Suppressor macrophage treated with lipopolysaccharide for 1 hour (primary cell): ENCODE results near the gene SCN3B.

ENCODE experiments used
- DNase-seq, 3 donors: peaks; one replicate each; pipeline ENCODE4 v3.0.0-alpha.2; 2020 to 2022

Gene SCN3B

GRCh38 chr11:123594921-123595320 is 59.5 kb downstream of the SCN3B start:
- no peak for DNase-seq

DNA sequence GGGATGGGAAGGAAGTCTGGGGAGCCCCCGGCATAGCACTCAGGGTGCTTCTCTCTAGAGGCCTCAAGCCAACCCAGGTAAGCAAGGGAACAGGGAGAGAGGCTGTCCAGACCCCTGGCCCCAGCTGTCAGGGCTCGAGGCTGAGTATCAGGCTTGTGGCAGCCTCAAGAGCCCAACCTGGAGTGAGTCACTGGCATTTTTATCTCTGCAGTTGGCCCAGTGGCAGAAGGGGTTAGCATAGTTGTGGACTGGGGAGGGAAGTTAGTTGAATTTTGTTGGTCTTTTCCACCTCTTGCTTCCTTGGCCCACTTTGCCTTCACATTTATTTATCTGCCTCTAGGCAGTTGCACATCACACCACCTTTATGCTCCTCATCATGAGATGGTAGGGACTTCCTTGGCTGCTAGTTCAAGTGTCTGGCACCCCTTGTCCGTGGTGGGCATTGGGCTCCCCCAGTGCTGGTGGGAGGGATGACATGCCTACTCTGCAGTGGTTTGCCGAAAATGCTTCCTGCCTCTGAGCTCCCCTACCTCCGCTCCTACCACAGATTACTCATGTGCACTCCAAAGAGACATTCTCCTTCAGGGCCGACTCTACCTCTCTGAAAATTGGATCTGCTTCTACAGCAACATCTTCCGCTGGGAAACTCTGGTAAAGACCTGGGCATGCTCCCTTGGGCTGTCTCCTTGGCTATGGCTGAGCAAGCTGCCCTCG is 60.1 kb downstream of the SCN3B start:
- no peak for DNase-seq

DNA sequence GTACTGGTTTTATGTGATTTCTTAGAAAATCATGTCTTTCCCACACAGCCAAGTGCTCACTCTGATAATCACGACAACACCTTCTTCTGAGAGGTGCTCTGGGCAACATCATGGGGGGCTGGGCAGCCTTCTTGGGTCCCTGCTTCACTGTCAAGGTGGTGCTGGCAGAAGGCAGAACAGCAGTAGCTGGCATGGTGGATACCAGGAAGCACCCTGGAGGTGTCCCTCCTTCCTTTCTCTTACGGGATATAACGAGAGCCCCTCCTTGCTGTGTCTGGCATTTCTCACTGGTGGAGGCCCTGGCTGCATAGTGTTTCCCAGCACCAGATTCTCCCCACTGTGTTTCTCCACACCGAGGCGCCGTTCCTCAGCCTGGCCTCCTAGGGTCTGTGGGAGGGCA is 60.9 kb downstream of the SCN3B start:
- no peak for DNase-seq

- peak; percentile 39 to 50 (median 45) for DNase-seq
Observed at GRCh38 chr11:123590296-123590912, 64.0 kb downstream of the SCN3B start.

DNA sequence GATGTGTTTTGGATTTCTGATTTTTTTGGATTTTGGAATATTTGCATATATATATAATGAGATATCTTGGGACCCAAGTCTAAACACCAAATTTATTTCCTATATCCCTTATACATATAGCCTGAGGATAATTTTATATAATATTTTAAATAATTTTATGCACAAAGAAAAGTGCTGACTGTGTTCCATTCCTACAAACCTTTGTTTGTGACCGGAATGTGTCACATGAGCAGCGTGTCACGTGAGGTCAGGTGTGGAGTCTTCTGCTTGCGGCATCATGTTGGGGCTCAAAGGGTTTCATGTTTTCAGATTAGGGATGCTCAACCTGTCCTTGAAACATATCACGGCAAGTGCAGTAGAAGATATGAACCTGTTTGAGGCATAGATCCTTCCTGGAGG is 65.6 kb downstream of the SCN3B start:
- DNase-seq: no peak

DNA sequence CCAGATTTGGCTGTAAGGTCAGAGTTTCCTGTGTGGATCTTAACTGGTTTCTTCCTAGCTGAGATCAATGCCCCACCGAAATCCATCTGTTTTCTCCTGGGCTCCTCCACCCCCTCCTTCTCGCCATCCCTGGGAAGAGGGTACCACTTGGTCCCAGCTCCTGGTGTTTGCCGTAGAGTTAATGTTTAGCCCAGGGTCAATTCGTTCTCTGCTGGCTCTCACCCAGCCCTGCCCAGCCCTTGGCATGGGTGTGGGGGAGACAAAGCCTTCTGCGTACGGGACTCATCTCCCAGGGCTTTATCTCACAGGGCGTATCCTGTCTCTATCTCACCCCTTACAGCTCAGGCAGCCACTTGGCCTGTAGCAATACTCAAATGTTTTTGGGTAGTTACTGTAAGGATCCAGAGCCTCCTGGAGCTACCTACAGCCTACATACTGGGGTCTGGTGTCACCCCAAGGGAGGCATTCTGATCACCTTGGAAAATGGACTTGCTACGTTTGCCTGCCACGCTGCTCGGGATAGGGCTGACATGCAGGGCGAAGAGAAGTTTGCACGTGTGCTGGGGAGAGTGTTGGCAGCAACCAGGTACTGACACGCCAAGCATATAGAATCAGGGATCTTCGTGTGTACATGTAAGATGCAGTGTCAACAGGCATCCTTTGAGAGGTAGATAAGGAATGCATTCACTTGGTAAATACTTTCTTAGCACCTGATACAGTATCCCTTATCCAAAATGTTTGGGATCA is 66.1 kb downstream of the SCN3B start:
- DNase-seq: no peak

DNA sequence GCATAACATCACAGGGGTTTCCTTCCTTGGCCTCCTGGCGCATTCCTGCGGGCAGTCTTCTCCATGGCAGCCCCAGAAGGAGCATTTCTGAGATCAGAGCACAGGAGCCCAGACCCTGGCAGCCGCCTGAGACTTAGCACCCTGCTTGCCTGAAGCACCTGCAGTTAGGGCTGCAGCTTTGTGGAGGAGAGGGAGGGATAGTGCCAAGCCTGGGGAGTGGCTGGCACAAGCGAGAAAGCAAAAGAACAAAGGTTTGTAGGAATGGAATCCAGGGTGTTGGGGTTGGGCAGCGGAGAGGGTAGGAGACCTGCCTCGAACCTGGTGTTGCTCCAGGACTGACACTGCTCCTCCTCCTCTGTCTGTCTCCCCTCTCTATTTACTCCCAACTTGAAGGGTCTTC is 66.9 kb downstream of the SCN3B start:
- DNase-seq: no peak

- DNase-seq: no peak
Observed at GRCh38 chr11:123587044-123587443, 67.4 kb downstream of the SCN3B start.

- no peak for DNase-seq
Observed at GRCh38 chr11:123586568-123586967, 67.9 kb downstream of the SCN3B start.

GRCh38 chr11:123585706-123586105 is 68.7 kb downstream of the SCN3B start:
- DNase-seq: no peak

DNA sequence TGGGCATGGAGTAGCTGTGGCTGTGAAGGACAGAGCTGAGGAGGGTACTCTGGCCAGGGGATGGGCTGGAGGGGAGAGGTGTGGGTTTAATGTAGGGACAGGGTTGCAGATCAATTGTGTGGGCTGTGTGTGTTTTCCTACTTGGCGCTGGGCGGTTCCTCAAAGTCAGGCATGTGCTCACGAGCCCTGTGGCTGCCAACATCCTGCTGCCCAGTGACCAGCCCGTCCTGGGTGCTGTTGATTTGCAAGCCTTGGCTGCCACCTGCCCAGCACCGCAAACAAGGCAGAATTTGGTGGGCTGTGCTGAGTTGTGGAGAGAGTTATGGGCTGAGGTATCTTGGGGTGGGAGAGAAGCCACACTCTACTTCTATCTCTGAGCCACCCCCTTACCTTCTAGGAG is 69.2 kb downstream of the SCN3B start:
- DNase-seq: no peak

DNA sequence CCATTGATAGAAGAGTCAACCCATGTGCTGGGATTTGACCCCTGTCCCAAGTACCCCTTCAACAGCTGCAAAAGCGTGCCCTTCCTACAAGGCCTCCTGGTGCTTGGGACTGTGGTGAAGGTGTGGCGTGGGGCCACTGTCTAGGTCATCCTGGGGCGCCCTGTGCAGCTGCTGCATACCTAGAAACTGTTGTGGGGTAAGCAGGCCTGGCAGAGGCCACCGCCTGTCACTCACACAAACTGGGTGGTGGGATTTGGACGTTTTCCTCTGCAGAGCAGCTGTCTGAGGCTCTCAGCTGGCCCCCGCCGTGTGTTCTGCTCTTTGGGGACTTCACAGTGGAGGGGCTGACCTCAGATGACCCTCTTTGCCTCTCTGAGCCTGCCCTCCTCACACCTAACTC is 69.7 kb downstream of the SCN3B start:
- DNase-seq: no peak

DNA sequence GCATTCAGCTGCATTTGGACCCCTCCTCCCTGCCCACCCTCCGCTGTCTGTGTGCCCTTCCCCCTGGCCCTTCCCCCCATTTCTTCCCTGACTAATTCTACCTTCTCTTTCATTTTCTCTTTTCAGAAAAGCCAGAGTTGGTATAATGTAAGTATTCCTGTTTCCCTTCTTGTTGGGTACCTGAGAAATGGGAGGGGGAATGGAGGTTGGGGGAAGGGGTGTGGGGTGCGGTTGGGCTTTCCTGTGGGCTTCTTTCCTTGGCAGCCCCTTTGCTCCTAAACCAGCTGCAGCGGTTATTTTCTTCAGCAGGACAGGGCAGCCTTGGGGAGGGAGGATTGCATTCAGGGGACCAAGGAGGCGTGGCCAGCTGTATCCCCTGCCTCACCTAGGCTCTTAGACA is 70.2 kb downstream of the SCN3B start:
- no peak for DNase-seq

GRCh38 chr11:123582992-123583504 is 71.4 kb downstream of the SCN3B start:
- no peak for DNase-seq

GRCh38 chr11:123581651-123582399 is 72.6 kb downstream of the SCN3B start:
- DNase-seq: no peak

DNA sequence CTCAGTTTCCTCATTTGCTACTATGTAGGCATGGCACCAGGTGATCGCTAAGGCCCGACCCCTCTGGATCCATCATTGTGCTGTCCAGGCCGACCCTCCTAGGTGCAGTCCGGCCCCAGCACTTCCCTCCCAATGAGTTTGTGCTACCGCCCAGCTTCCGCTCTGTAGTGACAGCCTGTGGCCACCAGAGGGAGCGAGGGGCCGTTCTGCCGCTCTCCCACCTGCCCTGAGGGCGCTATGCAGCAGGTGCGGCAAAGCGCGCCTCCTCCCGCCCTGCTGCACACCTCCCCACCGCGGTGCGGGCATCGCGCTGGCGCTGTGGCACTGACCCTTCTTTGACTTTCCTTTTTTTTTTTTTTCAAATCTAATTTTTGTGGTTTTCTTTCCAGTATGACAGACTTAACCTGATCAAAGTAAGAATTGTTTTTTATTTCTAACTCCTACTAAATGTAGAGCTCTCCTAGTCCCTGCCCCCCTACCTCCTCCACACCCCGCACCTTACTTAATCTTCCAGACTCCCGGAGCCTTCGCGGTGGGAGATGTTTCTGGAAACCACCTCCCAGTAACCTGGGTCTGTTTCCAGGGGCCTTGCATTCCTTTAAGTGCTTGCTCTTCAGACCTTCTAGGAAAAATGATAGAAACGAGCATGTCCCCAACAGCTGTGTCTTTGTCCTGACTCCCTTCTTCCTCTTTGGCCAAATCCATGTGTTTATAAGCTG is 73.7 kb downstream of the SCN3B start:
- peak; percentile 59 to 74 (median 60) for DNase-seq

GRCh38 chr11:123580137-123580536 is 74.3 kb downstream of the SCN3B start:
- no peak for DNase-seq

- DNase-seq: no peak
Observed at GRCh38 chr11:123579482-123579812, 75.0 kb downstream of the SCN3B start.
